IPS-NIHi11 (cell line): ENCODE measurements around the gene ARSG.

Experiments
- DNase-seq: peaks from one replicate; pipeline ENCODE4 v3.0.0; 2012; ENCODE audit warnings: mixed read lengths, low spot score

Gene ARSG

GRCh38 chr17:68378268-68379176 is 87.2 kb downstream of the ARSG start:
- peak; percentile 58 for DNase-seq

- no peak for DNase-seq
Observed at GRCh38 chr17:68379177-68379510, 87.8 kb downstream of the ARSG start.

GRCh38 chr17:68379692-68380677 is 88.7 kb downstream of the ARSG start:
- no peak for DNase-seq

- no peak for DNase-seq
Observed at GRCh38 chr17:68381076-68381900, 90.0 kb downstream of the ARSG start.

GRCh38 chr17:68382582-68383085 is 91.3 kb downstream of the ARSG start:
- DNase-seq: no peak

GRCh38 chr17:68383120-68383442 is 91.8 kb downstream of the ARSG start:
- no peak for DNase-seq

GRCh38 chr17:68383443-68384321 is 92.4 kb downstream of the ARSG start:
- DNase-seq: no peak

- no peak for DNase-seq
Observed at GRCh38 chr17:68384471-68384870, 93.2 kb downstream of the ARSG start.

- no peak for DNase-seq
Observed at GRCh38 chr17:68384941-68385340, 93.6 kb downstream of the ARSG start.

- no peak for DNase-seq
Observed at GRCh38 chr17:68385490-68386215, 94.4 kb downstream of the ARSG start.

- no peak for DNase-seq
Observed at GRCh38 chr17:68387435-68388218, 96.3 kb downstream of the ARSG start.

GRCh38 chr17:68389041-68389440 is 97.7 kb downstream of the ARSG start:
- no peak for DNase-seq

GRCh38 chr17:68390888-68391545 is 99.7 kb downstream of the ARSG start:
- DNase-seq: no peak

GRCh38 chr17:68391561-68392268 is 100.4 kb downstream of the ARSG start:
- no peak for DNase-seq

- no peak for DNase-seq
Observed at GRCh38 chr17:68394608-68395331, 103.5 kb downstream of the ARSG start.

GRCh38 chr17:68396226-68397107 is 105.2 kb downstream of the ARSG start:
- DNase-seq: no peak
